Dedifferentiated amniotic fluid mesenchymal stem cell (primary cell): ENCODE data around the gene YTHDC1.
A peak's percentile ranks its signal among the peaks of the same experiment; 100 is the strongest.
"Not testable (repeated sequence)": the region's sequence is repeated elsewhere in the genome, so short reads cannot be mapped to it uniquely, and the experiment has no call there.

Experiments
- DNase-seq: peaks from one replicate; pipeline ENCODE4 v3.0.0-alpha.2; 2016; ENCODE audit errors: extremely low spot score

YTHDC1 gene

GRCh38 chr4:68288393-68288740 lies 61.5 kb downstream of the YTHDC1 start:
- no peak for DNase-seq

GRCh38 chr4:68287704-68288392 lies 62.0 kb downstream of the YTHDC1 start:
- DNase-seq = no peak

- no peak for DNase-seq
Observed at GRCh38 chr4:68283714-68284113, 66.2 kb downstream of the YTHDC1 start.

GRCh38 chr4:68283095-68283494 lies 66.8 kb downstream of the YTHDC1 start:
- no peak for DNase-seq

- not testable (repeated sequence) for DNase-seq
Observed at GRCh38 chr4:68281796-68282740, 67.8 kb downstream of the YTHDC1 start.

GRCh38 chr4:68278029-68278428 lies 71.9 kb downstream of the YTHDC1 start:
- DNase-seq = no peak

GRCh38 chr4:68277627-68278026 lies 72.3 kb downstream of the YTHDC1 start:
- DNase-seq = no peak

GRCh38 chr4:68272860-68273259 lies 77.0 kb downstream of the YTHDC1 start:
- DNase-seq = no peak

GRCh38 chr4:68272380-68272779 lies 77.5 kb downstream of the YTHDC1 start:
- DNase-seq = no peak

GRCh38 chr4:68271851-68272357 lies 78.0 kb downstream of the YTHDC1 start:
- DNase-seq = peak; percentile 60

GRCh38 chr4:68267433-68267944 lies 82.4 kb downstream of the YTHDC1 start:
- no peak for DNase-seq

- DNase-seq = no peak
Observed at GRCh38 chr4:68264875-68265565, 84.9 kb downstream of the YTHDC1 start.
